HG02870 (cell line): ENCODE data around the gene KCNQ1.

Experiments
- ATAC-seq: cut with Tn5 transposase; IDR thresholded peaks from one replicate; pipeline ENCODE4 v1.9.1; 2021; ENCODE audit warnings: mild to moderate bottlenecking, moderate library complexity; ENCODE audit not compliant: unreplicated experiment

Gene KCNQ1

DNA sequence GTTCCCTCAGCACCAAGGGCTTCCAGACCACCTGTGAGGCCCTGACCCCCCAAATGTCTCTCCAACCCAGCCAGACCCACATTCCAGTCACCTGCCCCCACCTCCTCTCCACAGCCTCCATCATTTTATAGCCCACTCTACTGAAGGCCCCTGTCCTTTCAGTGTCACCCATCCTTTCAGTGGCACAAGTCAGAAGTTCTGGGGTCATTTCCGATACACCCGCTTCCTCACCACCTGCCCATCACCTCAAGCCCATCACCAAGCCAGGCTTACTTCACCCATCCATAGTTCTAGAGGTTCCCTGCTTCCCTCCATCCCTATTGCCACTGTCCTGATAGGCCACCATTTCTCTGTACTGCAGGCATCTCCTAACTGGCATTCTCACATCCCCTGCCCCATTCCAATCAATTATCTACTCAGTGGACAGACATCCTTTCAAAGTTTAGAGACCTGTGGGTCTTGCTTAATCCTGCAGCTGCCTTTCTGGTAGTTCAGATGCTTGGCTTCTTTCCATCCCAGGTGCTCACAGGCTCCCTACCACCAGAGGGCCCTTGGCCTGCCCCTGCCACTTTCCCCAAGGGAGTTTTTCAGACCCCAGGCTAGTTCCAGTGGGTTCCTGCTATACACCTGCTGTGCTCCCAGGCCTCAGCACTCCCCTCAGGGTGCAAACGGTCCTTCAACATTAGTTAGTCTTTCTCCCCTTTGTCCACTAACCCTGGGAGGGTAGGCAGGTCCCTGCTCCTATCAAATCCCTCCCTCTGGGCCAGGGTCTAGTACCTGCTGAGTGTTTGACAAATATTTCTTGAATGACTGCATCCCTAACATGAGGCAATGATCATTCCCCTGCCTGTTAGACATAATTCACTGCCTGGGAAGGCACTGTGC is 247.4 kb downstream of the KCNQ1 start:
- ATAC-seq = no peak

GRCh38 chr11:2693271-2694261 is 248.8 kb downstream of the KCNQ1 start:
- ATAC-seq = no peak

DNA sequence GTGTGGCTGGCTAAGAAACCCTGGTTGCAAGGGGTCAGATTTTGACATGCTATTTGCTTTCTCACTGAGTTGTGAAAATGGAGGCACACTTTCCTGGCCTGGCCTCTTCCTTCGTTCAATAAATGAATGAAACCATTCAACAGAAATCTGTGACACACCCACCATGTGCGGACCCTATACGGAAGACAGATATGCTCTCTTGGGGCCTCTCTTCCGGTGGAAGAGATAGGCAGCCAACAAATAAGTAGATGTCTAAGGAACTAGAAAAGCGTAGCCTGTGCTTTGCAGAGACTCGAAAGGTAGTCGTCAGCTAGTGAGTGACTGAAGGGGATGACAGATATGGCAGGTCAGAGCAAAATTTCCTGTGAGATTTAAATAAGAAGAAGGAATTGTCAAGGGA is 249.7 kb downstream of the KCNQ1 start:
- no peak for ATAC-seq

DNA sequence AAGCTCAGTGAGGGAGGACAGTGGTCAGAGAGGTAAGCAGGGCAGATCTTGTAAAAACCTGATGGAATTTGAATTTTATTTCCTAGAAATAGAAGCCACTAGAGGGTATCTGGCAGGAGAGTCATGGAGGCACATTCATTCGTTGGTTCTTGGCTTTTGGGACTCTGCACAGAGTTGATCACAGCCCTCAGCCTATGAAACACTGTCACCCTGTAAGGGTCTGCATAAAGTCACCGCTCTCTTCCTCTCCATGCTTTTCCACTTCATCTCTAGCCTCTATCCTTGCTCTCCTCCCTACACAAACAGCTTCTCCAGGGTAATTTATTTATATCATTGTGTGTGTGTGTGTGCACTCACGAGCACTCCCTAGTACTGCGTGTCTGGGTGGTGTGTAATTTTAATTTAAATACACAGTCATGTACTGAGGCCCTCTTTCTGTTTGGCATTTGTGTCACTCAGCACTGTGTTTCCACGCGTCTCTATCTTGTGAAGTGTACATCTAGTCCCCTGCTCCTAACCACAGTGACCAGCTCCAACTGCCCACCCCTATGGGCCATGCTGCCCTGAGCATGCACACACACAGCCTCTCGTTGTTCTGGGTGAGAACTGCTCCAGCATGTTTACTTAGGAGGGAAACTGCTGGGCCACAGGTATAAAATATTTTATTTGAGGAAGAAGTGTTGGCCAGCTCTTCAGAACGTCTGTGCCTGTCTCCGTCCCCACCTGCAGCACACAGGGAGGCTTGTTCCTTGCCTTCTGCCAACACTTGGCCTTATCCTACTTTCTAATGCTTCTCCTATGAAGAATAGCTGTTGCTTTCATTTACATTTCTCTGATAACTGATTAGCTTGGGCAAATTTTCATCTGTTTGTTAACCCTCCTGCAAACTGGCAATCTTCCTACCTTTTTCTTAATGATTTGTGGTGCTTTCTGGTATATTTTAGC is 250.5 kb downstream of the KCNQ1 start:
- ATAC-seq = no peak

DNA sequence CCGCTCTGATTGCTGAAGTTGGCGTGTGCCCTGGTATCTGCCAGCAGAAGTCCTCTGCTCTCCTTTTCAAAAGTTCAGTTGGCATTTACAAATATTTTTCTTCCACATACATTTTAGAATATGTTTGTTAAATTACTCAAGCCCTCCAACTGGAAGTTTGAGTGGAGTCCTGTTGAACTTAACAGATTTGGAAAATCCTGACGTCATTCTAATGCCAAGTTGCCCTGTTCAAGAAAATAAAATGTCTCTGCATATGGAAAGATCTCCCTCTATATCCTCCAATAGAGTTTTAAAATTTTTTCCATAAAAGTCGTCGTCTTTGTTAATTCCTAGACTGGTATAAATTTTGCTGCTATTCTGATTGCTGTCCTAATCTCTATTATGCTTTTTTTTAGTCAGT is 251.6 kb downstream of the KCNQ1 start:
- no peak for ATAC-seq

GRCh38 chr11:2697866-2698265 is 253.1 kb downstream of the KCNQ1 start:
- ATAC-seq = no peak

- no peak for ATAC-seq
Measured at GRCh38 chr11:2698386-2699184, 253.8 kb downstream of the KCNQ1 start.

DNA sequence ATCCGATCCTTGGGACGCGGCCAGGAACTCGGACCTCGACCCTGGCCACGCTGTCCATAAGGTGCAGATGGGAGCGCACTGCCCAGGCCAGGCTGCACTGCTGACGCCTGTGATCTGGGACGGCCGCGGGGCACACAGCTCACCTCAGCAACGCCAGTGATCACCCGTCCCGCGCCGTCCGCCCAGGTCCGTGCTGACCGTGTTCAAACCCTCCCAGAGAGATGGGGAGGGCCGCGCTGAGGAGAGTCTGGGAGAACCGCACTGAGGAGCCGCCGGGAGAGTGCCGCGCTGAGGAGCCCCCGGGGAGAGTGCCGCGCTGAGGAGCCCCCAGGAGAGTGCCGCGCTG is 254.3 kb downstream of the KCNQ1 start:
- no peak for ATAC-seq

GRCh38 chr11:2699531-2700414 is 255.0 kb downstream of the KCNQ1 start, which contains the start of gene KCNQ1OT1:
TSS of gene KCNQ1OT1 (minus strand) at chr11:2699994.
- ATAC-seq = peak; percentile 90

DNA sequence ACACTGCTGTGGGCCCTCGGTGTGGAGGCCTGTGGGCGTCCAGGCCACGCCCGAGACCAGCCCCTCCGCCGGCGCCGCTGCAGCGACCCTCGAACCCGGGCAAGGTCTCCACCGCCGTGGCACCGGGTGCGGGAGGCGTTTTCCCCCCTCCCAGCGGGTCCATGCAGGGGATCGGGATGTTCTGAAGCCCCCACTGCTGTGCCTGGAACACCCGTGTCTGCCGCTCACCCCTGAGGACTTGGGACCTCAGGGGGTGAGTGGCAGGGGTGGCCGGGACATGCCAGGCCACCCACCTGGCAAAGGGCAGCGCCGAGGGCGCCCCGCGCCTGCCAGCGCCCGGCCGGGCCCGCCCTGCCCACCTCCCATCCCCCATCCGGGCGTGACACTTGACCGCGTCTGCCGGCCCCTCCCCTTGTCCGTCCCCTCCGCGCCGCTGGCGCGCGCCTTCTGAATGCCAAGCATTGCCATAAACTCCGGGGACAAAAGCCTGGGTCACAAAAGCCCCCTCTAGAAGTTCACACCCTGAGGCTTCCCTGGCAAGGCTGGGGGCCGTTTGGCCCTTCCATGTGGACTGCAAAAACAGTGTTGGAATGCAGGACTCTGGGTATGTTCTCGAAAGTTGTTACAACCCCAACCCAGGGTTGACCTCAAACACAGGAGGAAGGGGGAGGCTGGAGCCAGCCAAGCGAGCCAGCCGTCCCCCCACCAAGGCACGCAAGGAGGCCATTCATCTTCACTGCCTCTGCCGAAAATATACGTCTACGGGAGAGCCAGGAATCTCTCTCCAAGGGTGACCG is 255.8 kb downstream of the KCNQ1 start:
- peak; percentile 38 for ATAC-seq

GRCh38 chr11:2701230-2701629 is 256.4 kb downstream of the KCNQ1 start:
- ATAC-seq = no peak

GRCh38 chr11:2701898-2702434 is 257.2 kb downstream of the KCNQ1 start:
- no peak for ATAC-seq

DNA sequence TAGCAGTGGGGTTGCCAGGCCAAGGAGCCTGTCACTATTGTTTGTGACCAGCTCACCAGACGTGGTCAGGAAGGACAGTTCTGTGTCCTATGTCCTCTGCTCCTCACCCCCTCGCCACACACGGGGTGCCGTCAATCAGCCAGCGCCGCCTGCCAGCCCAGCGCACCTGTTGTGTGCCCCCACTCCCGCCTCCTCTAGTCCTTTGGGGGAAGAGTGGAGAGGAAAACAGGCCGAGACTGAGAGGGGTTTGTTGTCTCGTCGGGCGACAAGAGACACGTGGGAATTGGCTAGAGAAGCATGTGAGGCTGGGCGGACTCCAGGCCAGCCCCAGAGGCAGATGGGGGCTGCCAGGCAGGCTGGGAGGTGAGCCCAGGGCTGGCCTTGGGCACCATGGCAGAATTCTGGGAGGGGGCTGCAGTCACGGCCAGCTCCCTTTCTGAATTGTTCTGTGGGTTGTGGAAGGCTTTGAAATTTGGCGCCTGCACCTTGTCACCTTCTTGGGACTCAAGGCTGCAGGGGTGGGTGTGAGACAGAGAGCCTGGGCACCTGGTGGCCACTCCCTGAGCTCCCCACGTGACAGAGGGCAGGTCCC is 258.1 kb downstream of the KCNQ1 start:
- no peak for ATAC-seq

DNA sequence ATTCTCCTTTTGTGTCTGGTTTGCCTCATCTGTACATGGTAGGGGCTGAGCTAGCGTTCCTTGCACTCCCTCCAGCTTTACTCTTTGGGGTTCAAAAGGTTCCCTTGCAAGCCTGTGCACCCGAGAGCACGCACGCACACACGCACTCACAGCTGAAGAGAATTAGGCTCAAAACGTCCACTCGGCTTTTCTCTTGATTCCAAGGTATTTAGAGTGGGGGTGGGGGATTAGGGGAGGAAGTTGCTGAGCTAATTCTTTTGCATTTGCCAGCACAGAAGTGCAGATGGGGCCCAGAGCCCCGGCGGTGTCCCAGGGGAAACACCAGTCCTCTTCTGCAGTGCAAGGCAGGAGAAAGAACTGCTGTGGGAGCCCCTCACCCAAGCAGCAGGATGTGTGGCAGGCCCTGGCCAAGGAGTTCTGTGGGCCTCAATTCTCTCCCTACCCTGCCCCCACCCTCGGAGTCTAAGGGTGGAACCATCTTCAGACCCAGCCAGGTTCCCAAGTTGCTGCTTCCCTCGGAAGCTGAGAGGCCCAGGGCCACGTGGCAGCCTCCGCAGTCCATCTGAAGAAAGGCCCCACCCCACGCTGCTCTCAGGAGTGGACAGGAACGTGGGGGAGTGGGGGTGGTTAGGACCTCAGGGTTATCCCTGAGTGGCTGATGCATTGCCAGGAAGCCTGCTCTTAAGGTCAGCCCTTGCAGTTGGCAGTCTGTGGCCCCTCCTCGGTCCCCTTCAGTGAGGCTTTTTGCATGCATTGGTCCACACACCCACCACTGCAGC is 258.7 kb downstream of the KCNQ1 start:
- ATAC-seq = no peak

GRCh38 chr11:2704356-2704755 is 259.5 kb downstream of the KCNQ1 start:
- no peak for ATAC-seq

GRCh38 chr11:2704896-2705606 is 260.2 kb downstream of the KCNQ1 start:
- no peak for ATAC-seq
